ENCODE data around the gene DLL1. TPM values are rescaled to one million over a fixed set of nuclear protein-coding genes. Genes with fewer than 3 reads are reported as not detected.

DLL1 gene
- polyA plus RNA-seq, 1 donor = 8.2 TPM

- no peak for DNase-seq
Measured at GRCh38 chr6:170296423-170296745, 5.5 kb upstream of the DLL1 start.

- no peak for DNase-seq
Measured at GRCh38 chr6:170295510-170296422, 4.9 kb upstream of the DLL1 start.

GRCh38 chr6:170294813-170295509, 4.1 kb upstream of the DLL1 start:
- no peak for DNase-seq

GRCh38 chr6:170294298-170294730, 3.4 kb upstream of the DLL1 start:
- DNase-seq = no peak

GRCh38 chr6:170293341-170294231, 2.7 kb upstream of the DLL1 start:
- DNase-seq = no peak

GRCh38 chr6:170292407-170293158, 1.7 kb upstream of the DLL1 start:
- DNase-seq = no peak

- no peak for DNase-seq
Measured at GRCh38 chr6:170292111-170292406, 1.2 kb upstream of the DLL1 start.

GRCh38 chr6:170291271-170292110, 613 bp upstream of the DLL1 start:
- no peak for DNase-seq

GRCh38 chr6:170289951-170290295, 955 bp downstream of the DLL1 start:
- DNase-seq = no peak

GRCh38 chr6:170289180-170289931, 1.5 kb downstream of the DLL1 start:
- no peak for DNase-seq

GRCh38 chr6:170288852-170289179, 2.1 kb downstream of the DLL1 start:
- DNase-seq = no peak

GRCh38 chr6:170288091-170288631, 2.7 kb downstream of the DLL1 start:
- DNase-seq = no peak

- no peak for DNase-seq
Measured at GRCh38 chr6:170287371-170287876, 3.5 kb downstream of the DLL1 start.

GRCh38 chr6:170286934-170287265, 4.0 kb downstream of the DLL1 start:
- no peak for DNase-seq

GRCh38 chr6:170286246-170286933, 4.5 kb downstream of the DLL1 start:
- no peak for DNase-seq

- no peak for DNase-seq
Measured at GRCh38 chr6:170285482-170285881, 5.4 kb downstream of the DLL1 start.

GRCh38 chr6:170284866-170285469, 5.9 kb downstream of the DLL1 start:
- no peak for DNase-seq

- DNase-seq = no peak
Measured at GRCh38 chr6:170284126-170284773, 6.6 kb downstream of the DLL1 start.
